RCC 7860 (cell line): ENCODE measurements around the gene CHST15.
"Not testable (repeated sequence)": the region's sequence is repeated elsewhere in the genome, so short reads cannot be mapped to it uniquely, and the experiment has no call there.

ENCODE experiments used
- DNase-seq: peaks from one replicate; pipeline ENCODE4 v3.0.0-alpha.2; 2015; ENCODE audit warnings: low spot score
- FAIRE-seq: peaks from 2 replicates; lab custom pipeline; 2012; peaks lifted over from hg19 to GRCh38; lab: Jason Lieb, UNC

The CHST15 gene

GRCh38 chr10:124124769-124125161 lies 31.4 kb upstream of the CHST15 start:
- FAIRE-seq (no peak), DNase-seq (no peak)

GRCh38 chr10:124124123-124124768 lies 30.8 kb upstream of the CHST15 start:
- DNase-seq = no peak
- FAIRE-seq = no peak

GRCh38 chr10:124123156-124123555 lies 29.8 kb upstream of the CHST15 start:
- FAIRE-seq (no peak), DNase-seq (no peak)

- no peak for FAIRE-seq
- DNase-seq = no peak
These were observed 28.8 kb upstream of the CHST15 start for GRCh38 chr10:124122211-124122610.

- no peak for FAIRE-seq
These were observed 27.1 kb upstream of the CHST15 start for GRCh38 chr10:124120410-124121061.

DNA sequence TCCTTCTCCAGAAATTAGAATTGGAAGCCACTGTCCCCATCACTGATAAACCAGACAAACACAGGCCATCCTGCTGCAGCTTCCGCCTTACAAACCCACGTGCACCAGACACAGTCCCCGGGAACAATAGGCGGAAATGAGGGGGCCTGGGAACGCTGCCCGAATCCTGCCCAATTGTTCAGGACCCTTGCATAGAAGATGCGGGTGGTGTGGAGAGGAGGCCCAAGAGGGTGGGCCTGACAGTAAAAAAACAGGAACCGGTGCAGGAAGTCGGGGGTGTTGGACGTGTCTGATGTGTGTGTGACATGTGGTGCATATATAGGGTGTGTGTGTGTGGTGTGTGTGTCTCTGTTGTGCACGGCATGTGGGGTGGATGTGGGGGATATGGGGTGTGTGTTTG lies 26.5 kb upstream of the CHST15 start:
- DNase-seq (no peak), FAIRE-seq (no peak)

More at GRCh38 chr10:124120410-124121061, 27.1 kb upstream of the CHST15 start:
- no peak for DNase-seq

GRCh38 chr10:124119216-124119615 lies 25.8 kb upstream of the CHST15 start:
- no peak for FAIRE-seq
- DNase-seq = no peak

- no peak for DNase-seq
- FAIRE-seq = no peak
These were observed 24.4 kb upstream of the CHST15 start for GRCh38 chr10:124117833-124118232.

DNA sequence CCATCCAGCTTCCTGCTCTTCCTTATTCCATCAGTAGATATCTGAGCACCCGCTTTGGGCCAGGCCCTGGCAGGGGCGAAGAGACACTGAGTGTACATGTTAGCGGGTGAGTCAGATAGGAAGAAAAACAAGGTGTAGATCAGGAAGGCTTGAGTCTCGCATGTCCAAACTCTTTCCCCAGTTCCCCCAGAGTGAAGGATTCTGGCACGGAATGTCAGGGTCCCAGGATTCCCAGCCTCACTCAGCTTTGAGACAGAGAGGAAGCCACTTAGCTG lies 24.1 kb upstream of the CHST15 start:
- FAIRE-seq = no peak
- no peak for DNase-seq

DNA sequence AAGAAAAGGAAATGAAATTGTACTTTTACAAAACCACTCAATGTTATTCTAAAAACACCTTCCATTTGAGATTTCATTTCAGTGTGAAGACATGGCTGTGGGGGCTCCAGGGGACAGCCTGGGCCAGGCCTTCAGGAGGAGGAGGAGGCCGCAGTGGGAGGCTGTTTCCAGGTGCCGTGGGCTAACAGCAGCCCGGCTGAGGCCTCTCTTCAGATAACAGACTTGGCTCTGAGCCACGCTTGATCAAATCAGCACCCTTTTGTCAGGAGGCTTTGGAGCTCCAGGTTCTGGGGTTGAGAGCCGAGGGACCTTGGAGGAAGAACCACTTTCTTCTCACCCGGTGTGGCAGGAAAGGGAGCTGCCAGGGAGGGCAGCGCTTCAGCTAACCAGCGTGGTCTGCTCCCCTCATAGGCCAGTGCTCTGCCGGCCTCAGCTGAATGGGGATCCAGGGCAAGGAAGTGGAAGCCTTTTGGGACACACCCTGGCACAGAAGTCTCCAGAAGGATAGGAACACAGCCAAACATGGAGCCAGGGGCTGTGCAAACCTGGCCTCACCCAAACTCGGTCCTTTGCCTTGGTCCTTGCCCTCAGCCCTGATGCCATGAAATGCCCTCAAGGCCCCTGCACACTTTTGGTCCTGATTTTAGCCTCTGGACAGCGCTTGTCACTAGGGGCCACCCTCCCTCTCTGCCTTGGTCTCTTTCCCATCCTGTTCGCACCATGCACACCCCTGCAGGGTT lies 23.5 kb upstream of the CHST15 start:
- DNase-seq = no peak
- no peak for FAIRE-seq

- DNase-seq = no peak
- FAIRE-seq = no peak
These were observed 21.3 kb upstream of the CHST15 start for GRCh38 chr10:124114696-124115095.

- DNase-seq (no peak), FAIRE-seq (no peak)
These were observed 19.6 kb upstream of the CHST15 start for GRCh38 chr10:124112891-124113580.

GRCh38 chr10:124110882-124111281 lies 17.5 kb upstream of the CHST15 start:
- FAIRE-seq (no peak), DNase-seq (no peak)

GRCh38 chr10:124109261-124109660 lies 15.9 kb upstream of the CHST15 start:
- FAIRE-seq (no peak), DNase-seq (no peak)

GRCh38 chr10:124107072-124107471 lies 13.7 kb upstream of the CHST15 start:
- FAIRE-seq (no peak), DNase-seq (no peak)

GRCh38 chr10:124106241-124106879 lies 13.0 kb upstream of the CHST15 start:
- peak; percentile 53 for DNase-seq
- peak; percentile 85 for FAIRE-seq

DNA sequence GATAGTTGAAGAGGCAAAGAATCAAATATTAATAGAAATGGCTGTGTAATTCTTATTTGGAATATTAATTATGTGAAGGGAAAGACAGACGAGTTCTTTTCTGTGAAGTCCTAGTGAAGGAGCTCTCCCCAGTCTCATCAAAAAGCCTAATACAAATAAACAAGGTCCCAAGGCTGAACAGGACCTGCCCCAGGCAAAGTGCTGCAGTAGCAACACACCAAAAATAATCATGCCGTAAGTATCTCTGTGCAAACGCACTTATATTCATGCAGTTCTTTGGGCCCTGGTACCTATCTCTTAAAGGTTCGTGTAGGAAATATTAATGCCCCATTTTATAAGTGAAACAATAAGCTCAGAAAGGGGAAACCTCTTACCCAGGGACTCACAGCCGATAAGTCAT lies 12.2 kb upstream of the CHST15 start:
- FAIRE-seq (no peak), DNase-seq (no peak)

GRCh38 chr10:124105045-124105444 lies 11.6 kb upstream of the CHST15 start:
- DNase-seq = no peak
- no peak for FAIRE-seq

GRCh38 chr10:124104011-124104627 lies 10.7 kb upstream of the CHST15 start:
- DNase-seq (no peak), FAIRE-seq (no peak)

GRCh38 chr10:124101351-124101750 lies 8.0 kb upstream of the CHST15 start:
- FAIRE-seq (no peak), DNase-seq (no peak)

DNA sequence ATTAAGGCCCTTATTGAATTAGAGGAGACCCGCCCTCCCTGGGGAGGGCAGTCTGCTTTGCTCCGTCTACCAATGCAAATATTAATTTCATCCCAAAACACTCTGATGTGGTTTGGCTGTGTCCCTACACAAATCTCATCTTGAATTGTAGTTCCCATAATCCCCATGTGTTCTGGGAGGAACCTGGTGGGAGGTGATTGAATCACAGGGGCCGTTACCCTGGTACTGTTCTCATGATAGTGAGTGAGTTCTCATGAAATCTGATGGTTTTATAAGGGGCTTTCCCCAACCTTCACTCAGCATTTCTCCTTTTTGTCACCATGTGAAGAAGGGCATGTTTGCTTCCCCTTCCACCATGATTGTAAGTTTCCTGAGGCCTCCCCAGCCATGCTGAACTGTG lies 7.3 kb upstream of the CHST15 start:
- not testable (repeated sequence) for DNase-seq, FAIRE-seq
